ENCODE measurements around the gene HTRA1.

DNA sequence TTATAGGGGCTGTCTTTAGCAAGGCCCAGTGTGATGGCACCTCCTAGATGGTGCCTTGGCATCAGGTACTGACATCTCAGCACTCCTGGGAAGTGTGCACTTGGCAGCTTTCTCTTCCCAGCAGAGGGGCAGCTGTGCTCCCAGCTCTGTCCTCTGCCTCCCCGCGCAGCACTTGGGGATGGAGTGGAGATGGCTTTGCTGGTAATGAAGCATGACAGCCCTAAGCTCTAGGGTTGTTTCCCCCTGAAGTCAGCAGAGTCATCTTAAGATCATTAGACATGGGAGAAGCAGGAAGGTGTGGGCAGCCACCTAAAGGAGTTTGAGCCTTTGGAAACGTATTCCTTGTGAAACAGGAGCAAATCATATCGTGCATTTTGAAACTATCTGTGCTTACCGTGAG lies 46.7 kb downstream of the HTRA1 start:
- TF ChIP-seq TCF7L2 (IDR thresholded peaks at IDR 0.05; ENCODE audit: low read depth, low read length) (no peak), REST (IDR thresholded peaks at IDR 0.05; ENCODE audit: insufficient read depth in 1 of 2, low read depth in 2 of 2, low read length in 1 of 2) (no peak), SIN3A (IDR thresholded peaks at IDR 0.05; ENCODE audit: borderline replicate concordance, insufficient read depth, low read depth, low read length) (no peak)
